ENCODE data around the gene NDUFV2.
"Not testable (repeated sequence)": the region's sequence is repeated elsewhere in the genome, so short reads cannot be mapped to it uniquely, and the experiment has no call there.

The NDUFV2 gene

DNA sequence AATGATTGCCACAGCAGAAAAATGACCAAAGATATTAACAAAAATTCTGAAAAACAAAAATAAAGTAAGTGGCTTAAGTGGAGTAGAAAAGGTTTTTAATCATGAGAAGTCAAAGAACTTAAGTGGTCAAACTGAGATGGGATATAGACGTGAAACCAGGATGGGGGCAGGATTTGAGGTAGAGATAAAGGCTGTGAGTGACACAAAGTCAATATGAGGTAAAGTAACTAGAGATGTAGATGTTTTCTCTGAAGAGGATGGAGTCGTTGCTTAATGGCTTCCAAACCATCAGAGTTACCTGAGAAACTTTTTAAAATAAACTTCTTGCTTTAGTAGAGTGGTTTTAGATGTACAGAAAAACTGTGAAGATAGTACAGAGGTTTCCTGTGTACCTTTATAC lies 55.3 kb downstream of the NDUFV2 start:
- no peak for DNase-seq

GRCh38 chr18:9160014-9160413 lies 57.5 kb downstream of the NDUFV2 start:
- DNase-seq, result no peak

DNA sequence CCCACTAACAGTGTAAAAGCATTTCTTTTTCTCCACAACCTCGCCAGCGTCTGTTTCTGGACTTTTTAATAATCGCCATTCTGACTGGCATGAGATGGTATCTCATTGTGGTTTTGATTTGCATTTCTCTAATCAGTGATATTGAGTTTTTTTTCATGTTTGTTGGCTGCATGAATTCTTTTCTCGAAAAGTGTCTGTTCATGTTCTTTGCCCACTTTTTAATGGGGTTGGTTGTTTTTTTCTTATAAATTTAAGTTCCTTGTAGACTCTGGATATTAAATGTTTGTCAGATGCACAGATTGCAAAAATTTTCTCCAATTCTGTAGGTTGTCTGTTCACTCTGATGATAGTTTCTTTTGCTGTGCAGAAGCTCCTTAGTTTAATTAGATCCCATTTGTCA lies 60.2 kb downstream of the NDUFV2 start:
- DNase-seq, result not testable (repeated sequence)

DNA sequence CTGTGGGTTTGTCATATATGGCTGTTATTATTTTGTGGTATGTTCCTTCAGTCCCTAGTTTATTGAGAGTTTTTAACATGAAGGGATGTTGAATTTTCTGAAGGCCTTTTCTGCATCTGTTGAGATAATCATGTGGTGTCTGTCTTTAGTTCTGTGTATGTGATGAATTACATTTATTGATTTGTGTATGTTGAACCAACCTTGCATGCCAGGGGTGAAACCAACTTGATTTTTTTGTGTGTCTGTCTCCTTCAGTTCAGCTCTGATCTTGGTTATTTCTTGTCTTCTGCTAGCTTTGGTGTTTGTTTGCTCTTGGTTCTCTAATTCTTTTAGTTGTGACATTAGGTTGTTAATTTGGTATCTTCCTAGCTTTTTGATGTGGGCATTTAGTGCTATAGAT lies 61.6 kb downstream of the NDUFV2 start:
- not testable (repeated sequence) for DNase-seq

GRCh38 chr18:9165883-9166282 lies 63.4 kb downstream of the NDUFV2 start:
- DNase-seq, result not testable (repeated sequence)

GRCh38 chr18:9169515-9169914 lies 67.0 kb downstream of the NDUFV2 start:
- DNase-seq, result not testable (repeated sequence)

- not testable (repeated sequence) for DNase-seq
These were observed 69.4 kb downstream of the NDUFV2 start for GRCh38 chr18:9171919-9172318.

GRCh38 chr18:9172506-9173127 lies 70.1 kb downstream of the NDUFV2 start:
- DNase-seq, result no peak

GRCh38 chr18:9173770-9174233 lies 71.3 kb downstream of the NDUFV2 start:
- no peak for DNase-seq

GRCh38 chr18:9174302-9174701 lies 71.8 kb downstream of the NDUFV2 start:
- no peak for DNase-seq

DNA sequence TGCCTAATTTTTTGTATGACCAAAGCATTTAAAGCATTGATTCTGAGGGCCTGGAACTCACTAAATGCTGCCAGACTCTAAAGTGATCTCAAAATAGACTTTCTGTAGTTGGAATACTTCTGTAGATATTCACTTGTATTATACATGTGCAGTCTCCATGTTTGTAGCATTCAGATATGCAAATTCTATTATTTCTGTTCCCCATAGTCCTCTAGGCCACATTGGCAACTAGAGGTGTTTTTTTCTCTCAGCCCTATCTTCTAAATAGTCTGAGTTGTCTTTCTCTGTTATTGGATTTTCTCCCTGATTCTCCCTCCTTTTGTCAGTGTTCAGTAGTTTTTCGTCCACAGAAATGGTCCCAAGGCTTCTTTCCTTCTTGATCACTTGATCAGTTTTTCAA lies 72.6 kb downstream of the NDUFV2 start:
- no peak for DNase-seq

DNA sequence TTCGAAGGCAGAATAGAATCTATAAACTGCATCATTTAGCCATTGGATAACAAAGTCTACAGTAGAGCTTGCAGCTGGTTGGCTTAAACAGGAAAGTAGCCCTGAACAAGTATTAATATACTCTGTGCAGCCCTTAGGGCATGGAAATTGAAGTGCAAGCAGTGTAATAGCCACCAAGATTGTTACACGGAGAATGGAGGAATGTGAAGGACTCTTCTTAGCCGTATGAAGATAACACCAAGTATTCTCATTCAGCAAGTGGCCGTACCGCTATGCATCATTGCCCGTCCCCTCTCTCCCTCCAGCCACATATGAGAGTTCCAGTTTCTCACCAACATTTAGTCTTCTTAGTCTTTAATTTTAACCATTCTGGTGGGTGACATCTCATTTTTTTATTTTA lies 74.5 kb downstream of the NDUFV2 start:
- DNase-seq, result no peak

GRCh38 chr18:9177466-9177865 lies 75.0 kb downstream of the NDUFV2 start:
- no peak for DNase-seq

DNA sequence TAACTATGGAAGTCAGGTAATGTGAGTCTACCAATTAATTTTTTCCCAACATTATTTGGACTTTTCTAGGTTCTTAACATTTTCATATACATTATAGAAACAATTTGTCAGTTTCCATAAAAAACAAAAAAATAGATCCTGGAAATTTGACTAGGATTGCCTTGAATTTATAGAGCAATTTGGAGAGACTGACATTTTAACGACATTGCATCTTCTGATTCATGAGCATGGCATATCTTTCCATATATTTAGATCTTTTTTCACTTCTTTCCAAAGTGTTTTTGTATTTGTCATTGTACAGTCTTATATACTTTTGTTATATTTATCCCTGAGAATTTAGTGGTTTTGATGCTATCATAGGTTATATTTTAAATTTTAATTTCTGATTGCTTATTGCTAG lies 76.1 kb downstream of the NDUFV2 start:
- no peak for DNase-seq

DNA sequence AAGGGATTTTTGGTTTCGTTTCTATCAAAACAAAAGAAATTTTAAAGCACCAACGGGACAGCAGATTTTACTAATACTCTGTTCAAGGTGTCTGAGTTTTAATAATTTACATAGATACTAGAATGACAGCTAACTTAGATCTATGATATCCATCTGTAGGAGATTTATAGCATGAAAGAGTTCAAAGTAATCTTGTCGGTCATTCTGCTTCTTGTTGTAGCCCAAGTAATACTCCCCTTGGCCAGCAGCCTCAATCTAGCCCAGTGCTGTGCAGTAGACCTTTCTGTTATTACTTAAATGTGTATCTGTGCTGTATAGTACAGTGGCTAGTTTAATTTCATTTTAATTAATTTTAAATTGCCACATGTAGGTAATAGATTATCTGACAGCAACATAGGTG lies 78.8 kb downstream of the NDUFV2 start:
- no peak for DNase-seq

DNA sequence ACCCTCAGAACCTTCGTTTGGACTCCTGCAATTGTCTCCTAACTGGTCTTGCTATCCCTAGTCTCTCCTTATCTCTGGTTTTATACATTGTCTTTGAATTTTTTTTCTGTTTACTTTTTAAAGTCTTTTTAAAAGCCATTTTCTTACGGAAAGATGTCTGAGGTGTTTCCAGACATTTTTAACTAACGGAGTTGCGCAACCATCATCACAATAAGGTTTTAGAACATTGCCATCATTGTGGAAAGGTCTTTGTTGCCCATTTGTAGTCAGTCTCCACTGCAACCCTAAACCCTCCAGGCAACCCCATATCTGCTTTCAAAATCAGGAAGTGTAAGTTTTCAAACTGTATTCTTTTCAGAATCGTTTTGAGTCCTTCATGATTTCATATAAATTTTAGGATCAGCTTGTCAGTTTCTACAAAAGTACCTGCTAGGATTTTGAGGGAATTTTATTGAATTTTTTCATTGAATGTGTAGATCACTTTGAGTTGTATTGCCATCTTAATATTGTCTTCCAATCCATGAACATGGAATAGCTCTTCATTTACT lies 80.4 kb downstream of the NDUFV2 start:
- DNase-seq, result no peak

Measured in CD4-positive, alpha-beta T cell treated with Interleukin-17A for 1 hour (primary cell).